Natural killer cell (primary cell): ENCODE measurements around the gene ACY1. TPM values are rescaled to one million over a fixed set of nuclear protein-coding genes. Genes with fewer than 3 reads are reported as not detected.

Source experiments
- ATAC-seq, 3 donors: fragments of 150-1000 bp in 2 of 3; fragments of 200-7000 bp in 1 of 3; cut with Tn5 transposase; 1 replicate in 1 of 3; 2 replicates in 2 of 3; pipeline ENCODE4 v1.10.0; 2021; ENCODE audit warnings: mild to moderate bottlenecking in 2 of 3, moderate library complexity in 2 of 3
- DNase-seq, 2 donors: peaks; one replicate each; pipeline versions ENCODE4 v3.0.0 to v3.0.0-alpha.2; 2013 to 2021; ENCODE audit warnings: mixed read lengths in 1 of 2
- H3K27ac ChIP-seq: one replicate; pipeline ENCODE4 v1.5.1; 2013; ENCODE audit warnings: mild to moderate bottlenecking, low read length
- H3K27me3 ChIP-seq: one replicate; pipeline ENCODE4 v1.6.1; 2013; ENCODE audit warnings: low read length; ENCODE audit not compliant: control insufficient read depth, insufficient read depth
- H3K36me3 ChIP-seq: one replicate; pipeline ENCODE4 v1.6.1; 2013; ENCODE audit warnings: low read length; ENCODE audit not compliant: control insufficient read depth, insufficient read depth
- H3K4me1 ChIP-seq: one replicate; pipeline ENCODE4 v1.6.1; 2013; ENCODE audit warnings: low read length; ENCODE audit not compliant: control insufficient read depth, insufficient read depth
- H3K4me3 ChIP-seq: one replicate; pipeline ENCODE4 v1.5.1; 2013; ENCODE audit warnings: low read length
- H3K9me3 ChIP-seq: one replicate; pipeline ENCODE4 v1.6.1; 2013; ENCODE audit warnings: low read length; ENCODE audit not compliant: control insufficient read depth, insufficient read depth
- H3K27ac Mint-ChIP-seq, 2 donors: one replicate each; pipeline ENCODE4 v1.8.0; 2022; ENCODE audit warnings: mild to moderate bottlenecking in 2 of 2, mixed read lengths in 2 of 2, moderate library complexity in 1 of 2
- H3K27me3 Mint-ChIP-seq, 2 donors: one replicate each; pipeline ENCODE4 v1.8.0; 2022; ENCODE audit warnings: low read depth in 2 of 2, mixed read lengths in 2 of 2
- H3K36me3 Mint-ChIP-seq: one replicate; pipeline ENCODE4 v1.8.0; 2022; ENCODE audit warnings: mixed read lengths
- H3K4me1 Mint-ChIP-seq, 2 donors: one replicate each; pipeline ENCODE4 v1.8.0; 2022; ENCODE audit warnings: mixed read lengths in 2 of 2
- H3K4me3 Mint-ChIP-seq: one replicate; pipeline ENCODE4 v1.8.0; 2022; ENCODE audit warnings: mild to moderate bottlenecking, moderate library complexity, mixed read lengths
- H3K9me3 Mint-ChIP-seq, 2 donors: one replicate each; pipeline ENCODE4 v1.8.0; 2022; ENCODE audit warnings: mixed read lengths in 2 of 2
- WGBS: methylation state at CpG from one replicate; pipeline ENCODE4 v1.1.7; 2013; ENCODE audit warnings: missing lambda C conversion rate; ENCODE audit not compliant: insufficient coverage; 5-methylcytosine and 5-hydroxymethylcytosine counted together
- intact Hi-C: fragments of 100-400 bp; cut with micrococcal nuclease; formaldehyde crosslinking; loops from one replicate; pipeline ENCODE4 v1.14.2; 2022
- total RNA-seq, 4 donors: library from RNA; stranded (reverse); fragments of 120-200 nt in 1 of 4; gene quantifications; one replicate each; pipeline versions ENCODE4 v1.2.3 to v1.2.4, GENCODE V29; 2013 to 2022
- TF ChIP-seq, protein P1 (sequence below): fragments of 200-600 bp; IDR thresholded peaks from one replicate; pipeline ENCODE4 v1.8.0; 2022; ENCODE audit warnings: antibody characterized with exemption

Gene ACY1
- total RNA-seq, 3 donors from 2014 or later (not counting 1 experiment from before 2014, with no cell fraction given) = 8.4 to 19.5 (median 13.8) TPM

DNA sequence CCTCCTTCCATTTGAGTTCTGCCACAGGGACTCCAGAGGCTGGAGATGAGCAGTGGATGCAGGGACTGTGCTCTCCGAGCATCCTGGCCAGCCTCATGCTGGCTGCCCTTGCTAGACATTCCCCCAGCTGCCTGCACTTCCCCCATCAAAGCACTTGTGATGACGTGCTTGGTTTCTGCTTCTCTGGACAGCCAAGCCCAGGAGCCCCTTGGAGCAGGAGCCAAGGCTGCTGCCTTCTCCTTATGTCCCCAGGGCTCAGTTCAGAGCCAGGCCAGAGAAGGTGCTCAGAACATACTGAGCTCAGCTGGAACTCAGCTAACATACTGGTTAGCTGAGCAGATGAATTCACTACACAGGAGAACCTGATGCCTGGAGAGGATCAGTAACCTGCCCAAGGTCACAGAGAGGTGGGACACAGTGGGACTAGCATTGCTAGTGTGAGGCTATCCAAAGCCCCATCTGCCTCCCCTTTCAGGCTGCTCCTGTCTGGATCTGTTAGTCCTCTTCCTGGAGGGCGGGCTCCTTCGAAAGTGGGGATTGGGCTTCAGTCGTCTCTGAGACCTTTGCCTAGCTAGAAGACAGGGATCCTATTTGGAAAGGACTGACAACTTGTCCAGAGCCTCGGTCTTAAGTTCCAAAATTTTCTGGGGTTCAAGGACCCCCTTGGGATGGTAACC lies 20.3 kb upstream of the ACY1 start:
- no peaks in the 10 kb centered on the region for H3K36me3 ChIP-seq
- peaks cover 6% of the 10 kb centered on the region for H3K27me3 ChIP-seq
- H3K4me1 ChIP-seq = peaks cover 11% of the 10 kb centered on the region
- TF ChIP-seq, protein P1, sequence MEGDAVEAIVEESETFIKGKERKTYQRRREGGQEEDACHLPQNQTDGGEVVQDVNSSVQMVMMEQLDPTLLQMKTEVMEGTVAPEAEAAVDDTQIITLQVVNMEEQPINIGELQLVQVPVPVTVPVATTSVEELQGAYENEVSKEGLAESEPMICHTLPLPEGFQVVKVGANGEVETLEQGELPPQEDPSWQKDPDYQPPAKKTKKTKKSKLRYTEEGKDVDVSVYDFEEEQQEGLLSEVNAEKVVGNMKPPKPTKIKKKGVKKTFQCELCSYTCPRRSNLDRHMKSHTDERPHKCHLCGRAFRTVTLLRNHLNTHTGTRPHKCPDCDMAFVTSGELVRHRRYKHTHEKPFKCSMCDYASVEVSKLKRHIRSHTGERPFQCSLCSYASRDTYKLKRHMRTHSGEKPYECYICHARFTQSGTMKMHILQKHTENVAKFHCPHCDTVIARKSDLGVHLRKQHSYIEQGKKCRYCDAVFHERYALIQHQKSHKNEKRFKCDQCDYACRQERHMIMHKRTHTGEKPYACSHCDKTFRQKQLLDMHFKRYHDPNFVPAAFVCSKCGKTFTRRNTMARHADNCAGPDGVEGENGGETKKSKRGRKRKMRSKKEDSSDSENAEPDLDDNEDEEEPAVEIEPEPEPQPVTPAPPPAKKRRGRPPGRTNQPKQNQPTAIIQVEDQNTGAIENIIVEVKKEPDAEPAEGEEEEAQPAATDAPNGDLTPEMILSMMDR = no peak
- no peak overlapping the region for H3K27ac Mint-ChIP-seq
- peaks cover 7 to 10% of the 10 kb centered on the region in 2 donors for H3K27me3 Mint-ChIP-seq
- intact Hi-C loops = no loop called here
- no peaks in the 10 kb centered on the region for H3K9me3 ChIP-seq
- WGBS = 89% methylated on average over 6 of the region's 6 CpGs
- H3K4me3 ChIP-seq = no peak overlapping the region
- H3K4me1 Mint-ChIP-seq = peaks cover 0 to 21% of the 10 kb centered on the region in 2 donors
- DNase-seq (no peak), ATAC-seq (no peak)
- no peaks in the 10 kb centered on the region for H3K36me3 Mint-ChIP-seq
- no peak overlapping the region for H3K4me3 Mint-ChIP-seq
- no peaks in the 10 kb centered on the region for H3K9me3 Mint-ChIP-seq
- no peak overlapping the region for H3K27ac ChIP-seq

DNA sequence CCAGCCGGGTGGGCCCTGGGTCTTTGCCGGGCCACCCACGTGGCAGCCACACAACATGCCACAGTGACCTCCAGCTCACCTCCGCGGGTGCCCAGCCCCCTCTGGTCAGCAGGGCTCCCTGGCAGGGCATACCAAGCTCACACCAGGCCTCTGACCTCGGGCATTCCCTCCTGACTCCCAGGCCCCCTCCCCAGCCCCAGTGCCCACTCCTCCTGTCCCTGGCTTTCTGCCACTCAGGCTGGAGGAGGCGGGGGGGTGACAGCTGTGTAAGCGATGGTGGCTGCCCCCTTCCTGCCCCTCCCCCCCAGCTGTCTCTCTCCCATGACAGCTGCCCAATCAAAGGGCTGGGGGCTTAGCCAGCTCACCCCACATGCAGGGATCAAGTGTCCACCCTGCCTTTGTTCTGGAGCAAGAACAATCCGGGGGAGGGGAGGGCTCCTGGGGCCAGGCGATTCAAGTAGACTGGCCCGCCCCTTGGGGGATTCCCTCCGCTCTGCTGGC lies 19.3 kb upstream of the ACY1 start:
- H3K27me3 ChIP-seq = peaks cover 4% of the 10 kb centered on the region
- H3K27ac ChIP-seq = no peak overlapping the region
- H3K4me3 ChIP-seq = no peak overlapping the region
- intact Hi-C loops = no loop called here
- Mint-ChIP-seq H3K4me1 (peaks cover 0 to 27% of the 10 kb centered on the region in 2 donors), H3K27me3 (peaks cover 0 to 6% of the 10 kb centered on the region in 2 donors), H3K36me3 (no peaks in the 10 kb centered on the region), H3K27ac (no peak overlapping the region), H3K4me3 (no peak overlapping the region), H3K9me3 (no peaks in the 10 kb centered on the region)
- DNase-seq (no peak), ATAC-seq (no peak)
- TF ChIP-seq, protein P1 = no peak
- no peaks in the 10 kb centered on the region for H3K36me3 ChIP-seq
- 81% methylated on average over 12 of the region's 12 CpGs for WGBS
- no peaks in the 10 kb centered on the region for H3K9me3 ChIP-seq
- peaks cover 18% of the 10 kb centered on the region for H3K4me1 ChIP-seq

DNA sequence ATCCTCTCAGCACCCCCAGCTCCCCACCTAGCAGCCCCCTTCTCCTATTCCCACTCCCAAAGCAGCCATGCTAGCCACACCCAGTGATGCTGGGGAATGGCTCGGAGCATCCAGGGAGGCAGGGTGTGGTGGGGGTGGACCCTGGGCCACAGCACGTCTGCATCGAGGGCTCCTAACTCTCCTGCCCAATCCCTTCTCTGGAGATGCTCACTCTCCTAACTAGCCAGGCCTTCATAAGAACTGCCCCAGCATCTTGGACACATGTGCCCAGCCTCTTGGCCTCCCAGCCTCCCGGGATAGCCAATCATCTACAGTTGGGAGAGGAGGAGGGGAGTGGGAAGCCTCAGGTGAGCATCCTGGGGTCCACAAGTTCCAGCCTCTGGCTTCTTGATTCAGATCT lies 18.8 kb upstream of the ACY1 start:
- Mint-ChIP-seq H3K27ac (no peak overlapping the region), H3K4me1 (peaks cover 0 to 30% of the 10 kb centered on the region in 2 donors), H3K27me3 (peaks cover 0 to 6% of the 10 kb centered on the region in 2 donors), H3K4me3 (no peak overlapping the region), H3K36me3 (no peaks in the 10 kb centered on the region), H3K9me3 (no peaks in the 10 kb centered on the region)
- H3K27ac ChIP-seq = no peak overlapping the region
- ATAC-seq = no peak
- peaks cover 3% of the 10 kb centered on the region for H3K27me3 ChIP-seq
- H3K9me3 ChIP-seq = no peaks in the 10 kb centered on the region
- DNase-seq = no peak
- peaks cover 18% of the 10 kb centered on the region for H3K4me1 ChIP-seq
- WGBS = 95% methylated on average over 4 of the region's 4 CpGs
- TF ChIP-seq, protein P1 = no peak
- H3K36me3 ChIP-seq = no peaks in the 10 kb centered on the region
- intact Hi-C loops = no loop called here
- no peak overlapping the region for H3K4me3 ChIP-seq
